Uterus (tissue), 4 donors: Measurements from ENCODE around the gene ZDHHC1. TPM values are rescaled to one million over a fixed set of nuclear protein-coding genes. Genes with fewer than 3 reads are reported as not detected.
A peak's percentile ranks its signal among the peaks of the same experiment; 100 is the strongest.

Experiments used
- DNase-seq, 2 donors: peaks; one replicate each; pipeline ENCODE4 v3.0.0-alpha.2; 2019 to 2020
- H3K27ac ChIP-seq, 2 donors: fragments of 200-600 bp; sonication (generic); 1 replicate in 1 of 2; 2 replicates in 1 of 2; pipeline ENCODE4 v1.5.1; 2016 to 2018
- H3K27me3 ChIP-seq, 2 donors: fragments of 200-600 bp; sonication (generic); one replicate each; pipeline ENCODE4 v1.5.1; 2018 to 2019; ENCODE audit warnings: control low read depth in 1 of 2
- H3K36me3 ChIP-seq, 2 donors: fragments of 200-600 bp; sonication (generic); one replicate each; pipeline ENCODE4 v1.5.1; 2019; ENCODE audit warnings: control low read depth in 1 of 2
- H3K4me1 ChIP-seq, 2 donors: fragments of 200-600 bp; sonication (generic); one replicate each; pipeline ENCODE4 v1.5.1; 2018 to 2019; ENCODE audit warnings: control low read depth in 1 of 2
- H3K4me3 ChIP-seq, 2 donors: fragments of 200-600 bp; sonication (generic); 1 replicate in 1 of 2; 2 replicates in 1 of 2; pipeline ENCODE4 v1.5.1; 2018 to 2019; ENCODE audit warnings: mild to moderate bottlenecking in 1 of 2
- H3K9me3 ChIP-seq, 2 donors: fragments of 200-600 bp; sonication (generic); one replicate each; pipeline ENCODE4 v1.5.1; 2019; ENCODE audit warnings: control low read depth in 1 of 2
- POLR2A ChIP-seq, 2 donors: fragments of 450-650 bp; IDR thresholded peaks; one replicate each; pipeline ENCODE4 v1.6.1; 2016; ENCODE audit warnings: antibody characterized with exemption in 2 of 2, mild to moderate bottlenecking in 1 of 2, moderate library complexity in 1 of 2
- intact Hi-C: fragments of 100-400 bp; cut with DNase I; formaldehyde crosslinking; loops from one replicate; pipeline ENCODE4 v1.15.1; 2023; ENCODE audit warnings: low total_unique reads
- total RNA-seq, 4 donors: library from RNA; depleted of rRNA in 3 of 4; stranded (reverse); fragments of >200 nt in 3 of 4; gene quantifications; one replicate each; pipeline versions ENCODE4 v1.1.0 to v1.2.4, GENCODE V29; 2014 to 2023
- TF ChIP-seq, protein P1 (sequence below), 4 experiments: fragments of 200-600 bp in 2 of 4; fragments of 450-650 bp in 2 of 4; sonication (generic) in 2 of 4; IDR thresholded peaks; one replicate each; pipeline ENCODE4 v1.5.1; 2016 to 2019; ENCODE audit warnings: antibody characterized with exemption in 4 of 4, mild to moderate bottlenecking in 2 of 4, moderate library complexity in 1 of 4
- donor health status: DM: yes; HTN: yes; CAD: no.

Gene ZDHHC1
- total RNA-seq, 4 donors from 2014 or later, result 14.7 to 30.6 (median 25.6) TPM

DNA sequence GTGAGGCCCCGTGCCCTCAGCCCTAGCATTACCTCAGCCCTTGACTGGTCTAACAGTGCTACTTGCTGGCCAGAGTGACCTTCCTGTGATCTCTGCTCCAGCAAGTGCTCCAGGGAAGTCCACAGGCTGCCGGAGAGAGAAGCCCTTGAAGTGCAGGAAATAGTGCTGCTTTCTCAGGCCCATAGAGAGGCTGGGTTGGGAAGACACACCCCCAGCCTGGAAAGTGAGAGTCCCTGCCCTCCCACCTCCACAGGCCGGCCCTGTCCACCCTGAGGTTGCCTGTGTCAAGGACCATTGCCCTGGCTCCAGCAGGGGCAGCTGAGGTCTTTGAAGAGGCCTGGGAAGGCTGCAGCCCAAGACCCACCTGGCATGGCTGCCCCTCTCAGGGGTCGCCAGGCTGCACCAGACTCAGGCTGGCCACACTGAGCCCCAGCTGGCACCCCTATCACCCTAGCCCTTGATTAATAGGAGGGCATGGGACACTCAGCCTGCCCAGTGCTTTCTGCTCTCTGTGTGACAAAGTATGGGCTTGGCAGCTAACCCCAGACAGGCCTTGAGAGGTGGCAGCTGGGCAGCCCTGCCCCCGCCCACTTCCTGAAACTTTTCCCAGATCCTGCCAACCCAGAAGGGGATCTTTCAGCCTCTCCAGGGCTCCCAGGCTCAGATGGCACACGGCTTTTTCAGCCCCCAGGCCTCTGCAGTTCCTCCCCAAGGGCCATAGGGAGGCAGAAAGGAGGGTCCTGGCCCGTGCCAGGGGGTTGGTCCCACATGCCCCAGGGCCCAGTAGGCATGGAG lies 43.0 kb upstream of the ZDHHC1 start:
- Histone ChIP-seq H3K27ac (peak overlapping the region; percentile 77 to 82), H3K27me3 (no peaks in the 10 kb centered on the region), H3K4me1 (peaks cover 38 to 46% of the 10 kb centered on the region in 2 donors), H3K4me3 (no peak overlapping the region), H3K9me3 (no peaks in the 10 kb centered on the region), H3K36me3 (no peaks in the 10 kb centered on the region)
- DNase-seq, result peak in 1 of 2 donors; percentile 57
- no peak for TF ChIP-seq POLR2A (IDR thresholded peaks at IDR 0.05)
- TF ChIP-seq, protein P1, sequence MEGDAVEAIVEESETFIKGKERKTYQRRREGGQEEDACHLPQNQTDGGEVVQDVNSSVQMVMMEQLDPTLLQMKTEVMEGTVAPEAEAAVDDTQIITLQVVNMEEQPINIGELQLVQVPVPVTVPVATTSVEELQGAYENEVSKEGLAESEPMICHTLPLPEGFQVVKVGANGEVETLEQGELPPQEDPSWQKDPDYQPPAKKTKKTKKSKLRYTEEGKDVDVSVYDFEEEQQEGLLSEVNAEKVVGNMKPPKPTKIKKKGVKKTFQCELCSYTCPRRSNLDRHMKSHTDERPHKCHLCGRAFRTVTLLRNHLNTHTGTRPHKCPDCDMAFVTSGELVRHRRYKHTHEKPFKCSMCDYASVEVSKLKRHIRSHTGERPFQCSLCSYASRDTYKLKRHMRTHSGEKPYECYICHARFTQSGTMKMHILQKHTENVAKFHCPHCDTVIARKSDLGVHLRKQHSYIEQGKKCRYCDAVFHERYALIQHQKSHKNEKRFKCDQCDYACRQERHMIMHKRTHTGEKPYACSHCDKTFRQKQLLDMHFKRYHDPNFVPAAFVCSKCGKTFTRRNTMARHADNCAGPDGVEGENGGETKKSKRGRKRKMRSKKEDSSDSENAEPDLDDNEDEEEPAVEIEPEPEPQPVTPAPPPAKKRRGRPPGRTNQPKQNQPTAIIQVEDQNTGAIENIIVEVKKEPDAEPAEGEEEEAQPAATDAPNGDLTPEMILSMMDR (IDR thresholded peaks at IDR 0.05), result no peak
- intact Hi-C loops, result no loop called here

DNA sequence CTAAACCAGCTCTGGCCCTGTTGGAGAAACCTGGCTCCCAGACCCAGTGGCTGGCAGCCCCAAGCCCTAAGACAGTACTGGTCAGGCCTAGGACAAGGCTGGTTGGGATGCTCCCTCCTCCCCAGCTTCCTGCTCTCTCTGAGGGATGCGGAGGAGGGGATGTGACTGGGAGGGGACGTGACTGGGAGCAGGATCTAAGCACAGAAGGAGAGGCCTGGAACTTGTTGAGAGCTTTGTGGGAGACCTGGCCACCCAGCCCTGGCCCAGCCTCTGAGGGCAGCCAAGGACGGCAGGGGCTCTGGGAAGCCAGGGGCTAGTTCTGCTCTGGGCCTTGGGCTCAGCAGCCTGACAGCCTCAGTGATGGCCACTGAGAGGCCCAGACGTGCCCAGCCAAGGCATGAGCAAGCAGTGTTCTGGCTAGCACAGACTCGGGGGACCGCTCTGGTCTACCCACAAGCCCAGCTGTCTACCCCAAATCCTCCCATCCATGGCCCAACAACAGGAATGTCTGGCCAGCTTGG lies 41.9 kb upstream of the ZDHHC1 start:
- TF ChIP-seq, protein P1 (IDR thresholded peaks at IDR 0.05), result no peak
- no peak for TF ChIP-seq POLR2A (IDR thresholded peaks at IDR 0.05)
- peak overlapping the region; percentile 77 to 82 for H3K27ac ChIP-seq
- H3K27me3 ChIP-seq, result no peaks in the 10 kb centered on the region
- H3K4me3 ChIP-seq, result no peak overlapping the region
- H3K4me1 ChIP-seq, result peaks cover 38 to 46% of the 10 kb centered on the region in 2 donors
- no peaks in the 10 kb centered on the region for H3K36me3 ChIP-seq
- DNase-seq, result peak in 1 of 2 donors; percentile 66
- no peaks in the 10 kb centered on the region for H3K9me3 ChIP-seq
- intact Hi-C loops, result no loop called here

GRCh38 chr16:67457611-67458010 lies 41.3 kb upstream of the ZDHHC1 start:
- H3K4me3 ChIP-seq, result no peak overlapping the region
- no peaks in the 10 kb centered on the region for H3K36me3 ChIP-seq
- H3K9me3 ChIP-seq, result no peaks in the 10 kb centered on the region
- intact Hi-C loops, result no loop called here
- TF ChIP-seq POLR2A (IDR thresholded peaks at IDR 0.05), result no peak
- TF ChIP-seq, protein P1 (IDR thresholded peaks at IDR 0.05), result no peak
- H3K27me3 ChIP-seq, result no peaks in the 10 kb centered on the region
- H3K27ac ChIP-seq, result peak overlapping the region; percentile 77 to 82
- no peak for DNase-seq
- peaks cover 38 to 46% of the 10 kb centered on the region in 2 donors for H3K4me1 ChIP-seq

DNA sequence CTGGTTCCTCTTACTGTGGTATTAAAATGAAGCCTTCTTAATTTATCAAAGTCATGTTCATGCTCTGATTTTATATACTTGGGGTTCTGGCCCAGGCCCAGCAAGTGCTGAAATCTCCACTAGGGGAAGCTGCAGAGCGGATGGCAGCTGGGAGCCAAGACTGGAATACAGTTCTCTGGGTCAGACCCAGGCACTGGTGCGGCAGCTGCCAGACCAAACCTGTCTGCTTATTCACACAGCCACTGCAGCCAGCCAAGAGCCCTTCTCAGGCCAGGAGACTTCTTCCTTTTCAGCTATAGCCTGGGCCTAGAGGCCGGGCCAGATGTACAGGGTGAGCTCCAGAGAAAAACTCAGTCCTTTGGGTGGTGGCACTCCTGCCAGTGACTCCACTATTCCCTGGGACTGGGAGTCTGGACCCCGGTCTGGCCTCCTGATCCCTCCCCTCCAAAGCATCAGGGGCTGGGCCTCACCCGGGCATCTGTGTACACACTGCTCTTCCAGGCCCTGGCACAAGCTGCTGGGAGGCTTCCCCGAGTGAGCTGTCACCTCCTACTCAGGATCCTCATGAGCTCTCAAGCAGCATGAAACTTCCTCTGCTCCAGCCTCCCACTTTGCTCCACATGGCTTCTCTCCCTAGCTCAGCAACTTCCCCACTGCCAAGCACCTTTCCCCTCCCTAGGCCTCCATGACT lies 40.3 kb upstream of the ZDHHC1 start:
- Histone ChIP-seq H3K4me3 (no peak overlapping the region), H3K27ac (peak overlapping the region; percentile 77 to 82), H3K9me3 (no peaks in the 10 kb centered on the region), H3K4me1 (peaks cover 38 to 46% of the 10 kb centered on the region in 2 donors), H3K27me3 (no peaks in the 10 kb centered on the region), H3K36me3 (no peaks in the 10 kb centered on the region)
- intact Hi-C loops, result no loop called here
- peak; percentile 81 to 82 for DNase-seq
- no peak for TF ChIP-seq POLR2A (IDR thresholded peaks at IDR 0.05)
- TF ChIP-seq, protein P1 (IDR thresholded peaks at IDR 0.05), result peak in 3 of 4 experiments; percentile 29 to 62 (median 39)

- Histone ChIP-seq H3K27me3 (no peaks in the 10 kb centered on the region), H3K4me1 (peaks cover 30 to 32% of the 10 kb centered on the region in 2 donors), H3K27ac (no peak overlapping the region), H3K9me3 (no peaks in the 10 kb centered on the region), H3K4me3 (no peak overlapping the region), H3K36me3 (no peaks in the 10 kb centered on the region)
- intact Hi-C loops, result no loop called here
- no peak for DNase-seq
- no peak for TF ChIP-seq POLR2A (IDR thresholded peaks at IDR 0.05)
- TF ChIP-seq, protein P1 (IDR thresholded peaks at IDR 0.05), result no peak
These were observed 38.6 kb upstream of the ZDHHC1 start for GRCh38 chr16:67454852-67455251.
